Neural crest cell (in vitro differentiated cells): ENCODE results near the gene ACOD1. TPM values are rescaled to one million over a fixed set of nuclear protein-coding genes. Genes with fewer than 3 reads are reported as not detected.
"Not testable (repeated sequence)": the region's sequence is repeated elsewhere in the genome, so short reads cannot be mapped to it uniquely, and the experiment has no call there.

Experiments used
- DNase-seq: peaks from one replicate; pipeline ENCODE4 v3.0.0; 2021; ENCODE audit warnings: low read depth, mixed read lengths, low spot score
- H3K27ac Mint-ChIP-seq: one replicate; pipeline ENCODE4 v1.8.0; 2021; ENCODE audit warnings: mild to moderate bottlenecking, mixed read lengths; ENCODE audit not compliant: unreplicated experiment
- H3K27me3 Mint-ChIP-seq: 2 replicates; pipeline ENCODE4 v1.8.0; 2021; ENCODE audit warnings: low read depth, mild to moderate bottlenecking, mixed read lengths
- H3K36me3 Mint-ChIP-seq: 2 replicates; pipeline ENCODE4 v1.8.0; 2021; ENCODE audit warnings: low read depth, mild to moderate bottlenecking, mixed read lengths
- H3K4me1 Mint-ChIP-seq: 2 replicates; pipeline ENCODE4 v1.8.0; 2021; ENCODE audit warnings: mixed read lengths
- H3K4me3 Mint-ChIP-seq: one replicate; pipeline ENCODE4 v1.8.0; 2021; ENCODE audit warnings: mild to moderate bottlenecking, mixed read lengths
- H3K9me3 Mint-ChIP-seq: 2 replicates; pipeline ENCODE4 v1.8.0; 2021; ENCODE audit warnings: mixed read lengths
- CTCF ChIP-seq: fragments of 200-600 bp; sonication (generic); conservative IDR thresholded peaks from 2 replicates; pipeline ENCODE4 v1.5.0; 2021; ENCODE audit warnings: antibody characterized with exemption, mild to moderate bottlenecking
- total RNA-seq: library from RNA; stranded (reverse); gene quantifications from 2 replicates; pipeline ENCODE4 v1.2.1, GENCODE V29; 2021

Gene ACOD1
- total RNA-seq, 1 donor from 2014 or later = not detected

- Mint-ChIP-seq H3K27me3 (no peaks in the 10 kb centered on the region), H3K9me3 (peaks cover 17% of the 10 kb centered on the region), H3K4me3 (no peak overlapping the region), H3K27ac (no peak overlapping the region), H3K36me3 (no peaks in the 10 kb centered on the region), H3K4me1 (no peaks in the 10 kb centered on the region)
- TF ChIP-seq CTCF = no peak
- DNase-seq = no peak
Observed at GRCh38 chr13:76917095-76917494, 31.2 kb upstream of the ACOD1 start.

GRCh38 chr13:76917755-76918481, 30.4 kb upstream of the ACOD1 start:
- not testable (repeated sequence) for H3K4me1 Mint-ChIP-seq, H3K4me3 Mint-ChIP-seq, H3K27me3 Mint-ChIP-seq, H3K36me3 Mint-ChIP-seq, H3K27ac Mint-ChIP-seq, DNase-seq
- peaks cover 17% of the 10 kb centered on the region for H3K9me3 Mint-ChIP-seq

- peaks cover 13% of the 10 kb centered on the region for H3K9me3 Mint-ChIP-seq
- H3K4me3 Mint-ChIP-seq = no peak overlapping the region
- no peak for TF ChIP-seq CTCF
- H3K27ac Mint-ChIP-seq = no peak overlapping the region
- no peaks in the 10 kb centered on the region for H3K36me3 Mint-ChIP-seq
- no peak for DNase-seq
- no peaks in the 10 kb centered on the region for H3K27me3 Mint-ChIP-seq
- peaks cover 4% of the 10 kb centered on the region for H3K4me1 Mint-ChIP-seq
Observed at GRCh38 chr13:76921516-76921915, 26.8 kb upstream of the ACOD1 start.

- no peak for TF ChIP-seq CTCF
- Mint-ChIP-seq H3K9me3 (peaks cover 5% of the 10 kb centered on the region), H3K36me3 (no peaks in the 10 kb centered on the region), H3K4me1 (peaks cover 4% of the 10 kb centered on the region), H3K4me3 (no peak overlapping the region), H3K27ac (no peak overlapping the region), H3K27me3 (no peaks in the 10 kb centered on the region)
- no peak for DNase-seq
Observed at GRCh38 chr13:76925115-76925514, 23.2 kb upstream of the ACOD1 start.

- H3K4me3 Mint-ChIP-seq = no peak overlapping the region
- no peak for TF ChIP-seq CTCF
- peaks cover 4% of the 10 kb centered on the region for H3K4me1 Mint-ChIP-seq
- H3K27ac Mint-ChIP-seq = no peak overlapping the region
- DNase-seq = no peak
- no peaks in the 10 kb centered on the region for H3K36me3 Mint-ChIP-seq
- H3K9me3 Mint-ChIP-seq = peaks cover 2% of the 10 kb centered on the region
- no peaks in the 10 kb centered on the region for H3K27me3 Mint-ChIP-seq
Observed at GRCh38 chr13:76927955-76928354, 20.4 kb upstream of the ACOD1 start.

- no peak for DNase-seq
- H3K9me3 Mint-ChIP-seq = peaks cover 2% of the 10 kb centered on the region
- peaks cover 4% of the 10 kb centered on the region for H3K4me1 Mint-ChIP-seq
- H3K36me3 Mint-ChIP-seq = no peaks in the 10 kb centered on the region
- no peak for TF ChIP-seq CTCF
- H3K4me3 Mint-ChIP-seq = no peak overlapping the region
- no peaks in the 10 kb centered on the region for H3K27me3 Mint-ChIP-seq
- H3K27ac Mint-ChIP-seq = peak overlapping the region; percentile 36
Observed at GRCh38 chr13:76928456-76928855, 19.9 kb upstream of the ACOD1 start.
